ENCODE data around the gene KLHL28.

GRCh38 chr14:44914849-44915248 lies 46.9 kb downstream of the KLHL28 start:
- TF ChIP-seq CTCF (IDR thresholded peaks at IDR 0.05; ENCODE audit: poor library complexity) = no peak
- TF ChIP-seq EZH2 (IDR thresholded peaks at IDR 0.05; ENCODE audit: borderline replicate concordance) = no peak
- TF ChIP-seq EZH2phosphoT487 (IDR thresholded peaks at IDR 0.05; ENCODE audit: low read depth, severe bottlenecking, unreplicated experiment) = no peak

Measured in hepatocyte (in vitro differentiated cells).